Loucy (cell line): ENCODE measurements around the gene MZF1.

ENCODE experiments used
- H2AFZ ChIP-seq: fragments of 200-600 bp; sonication (generic); 2 replicates; pipeline ENCODE4 v1.6.0; 2016; ENCODE audit warnings: antibody characterized with exemption, mild to moderate bottlenecking, low read length, moderate library complexity
- H3F3A ChIP-seq: fragments of 200-600 bp; 2 replicates; pipeline ENCODE4 v1.6.0; 2016; ENCODE audit warnings: antibody characterized with exemption, low read depth, mild to moderate bottlenecking
- H3K27me3 ChIP-seq: fragments of 200-600 bp; sonication (generic); 2 replicates; pipeline ENCODE4 v1.6.1; 2014; ENCODE audit warnings: low read length, mild to moderate bottlenecking; ENCODE audit not compliant: insufficient read depth, poor library complexity, severe bottlenecking
- H3K36me3 ChIP-seq: fragments of 200-600 bp; sonication (generic); 2 replicates; pipeline ENCODE4 v1.6.1; 2016; ENCODE audit warnings: low read length; ENCODE audit not compliant: insufficient read depth
- H3K4me1 ChIP-seq: fragments of 200-600 bp; sonication (generic); 2 replicates; pipeline ENCODE4 v1.5.1; 2014; ENCODE audit warnings: low read length, mild to moderate bottlenecking; ENCODE audit not compliant: insufficient read depth, poor library complexity, severe bottlenecking
- H3K4me2 ChIP-seq: fragments of 200-600 bp; sonication (generic); 2 replicates; pipeline ENCODE4 v1.6.0; 2014; ENCODE audit warnings: antibody characterized with exemption, low read length, low read depth, mild to moderate bottlenecking; ENCODE audit not compliant: poor library complexity, severe bottlenecking
- H3K4me3 ChIP-seq: fragments of 200-600 bp; sonication (generic); 2 replicates; pipeline ENCODE4 v1.5.1; 2014; ENCODE audit warnings: low read length, mild to moderate bottlenecking, mixed read lengths; ENCODE audit not compliant: poor library complexity, severe bottlenecking
- H3K79me2 ChIP-seq: fragments of 200-600 bp; sonication (generic); 2 replicates; pipeline ENCODE4 v1.6.1; 2014; ENCODE audit warnings: low read length; ENCODE audit not compliant: insufficient read depth
- H3K9ac ChIP-seq: fragments of 200-600 bp; sonication (generic); 2 replicates; pipeline ENCODE4 v1.6.0; 2014; ENCODE audit warnings: mild to moderate bottlenecking, low read depth, low read length, moderate library complexity; ENCODE audit not compliant: poor library complexity, severe bottlenecking
- H3K9me2 ChIP-seq: fragments of 200-600 bp; sonication (generic); replicated peaks from 2 replicates; pipeline ENCODE4 v1.6.1; 2016; ENCODE audit warnings: low read depth, low read length, mixed read lengths
- H3K9me3 ChIP-seq: fragments of 200-600 bp; sonication (generic); 2 replicates; pipeline ENCODE4 v1.6.1; 2014; ENCODE audit warnings: mild to moderate bottlenecking, antibody characterized with exemption, low read length, low read depth; ENCODE audit not compliant: insufficient read depth
- H4K20me1 ChIP-seq: fragments of 200-600 bp; sonication (generic); 2 replicates; pipeline ENCODE4 v1.6.0; 2014; ENCODE audit warnings: antibody characterized with exemption, low read length, mild to moderate bottlenecking; ENCODE audit not compliant: insufficient read depth, poor library complexity, severe bottlenecking
- CTCF ChIP-seq: fragments of 200-600 bp; sonication (generic); conservative IDR thresholded peaks from 2 replicates; pipeline ENCODE4 v1.5.1; 2014; ENCODE audit warnings: mild to moderate bottlenecking, antibody characterized with exemption, low read length
- EZH2phosphoT487 ChIP-seq: fragments of 200-600 bp; IDR thresholded peaks from 2 replicates; pipeline ENCODE4 v1.6.1; 2018; ENCODE audit warnings: antibody characterized with exemption, mild to moderate bottlenecking, moderate library complexity, borderline replicate concordance

MZF1 gene

GRCh38 chr19:58557221-58558065 is 15.7 kb downstream of the MZF1 start:
- Histone ChIP-seq H3K4me1 (peaks cover 42% of the 10 kb centered on the region), H3F3A (peaks cover 20% of the 10 kb centered on the region; the same call in 1 of the 2 replicates), H3K36me3 (peaks cover 15% of the 10 kb centered on the region; the same call in 1 of the 2 replicates), H3K79me2 (peaks cover 66% of the 10 kb centered on the region), H3K9me2 (no peaks in the 10 kb centered on the region), H3K9me3 (no peaks in the 10 kb centered on the region), H3K27me3 (no peaks in the 10 kb centered on the region), H3K9ac (peak overlapping the region; percentile 99), H4K20me1 (peaks cover 46% of the 10 kb centered on the region), H2AFZ (no peak overlapping the region), H3K4me3 (peak overlapping the region; percentile 90), H3K4me2 (peak overlapping the region; percentile 86)
- no peak for TF ChIP-seq EZH2phosphoT487
- no peak for TF ChIP-seq CTCF

DNA sequence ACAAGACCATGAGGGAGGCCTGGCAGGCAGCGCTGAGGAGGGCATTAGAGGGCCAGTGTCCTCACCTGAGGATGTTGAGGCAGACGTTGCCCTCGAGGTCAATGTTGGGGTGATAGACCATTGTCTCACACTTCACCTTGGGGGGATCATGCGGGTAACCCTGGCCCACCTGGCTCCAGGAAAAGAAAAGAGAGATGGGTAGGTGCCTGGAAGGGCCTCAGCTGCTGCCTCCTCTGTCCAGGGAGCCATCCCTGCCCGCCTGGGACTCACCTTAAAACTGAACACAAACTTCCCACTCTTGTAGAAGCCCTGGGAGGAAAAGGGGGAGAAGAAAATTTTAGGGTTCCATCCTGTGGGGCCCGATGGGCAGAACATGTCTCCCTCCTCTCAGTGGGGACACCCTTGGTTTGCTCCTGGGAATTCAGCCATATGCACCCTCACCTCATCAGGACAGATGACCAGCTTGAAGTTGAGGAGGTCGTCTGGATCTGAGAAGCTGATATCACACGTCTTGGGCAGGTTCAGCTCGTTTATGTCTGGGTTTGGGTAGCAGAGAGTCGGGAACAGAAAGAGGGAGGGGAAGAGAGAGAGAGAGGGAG is 16.4 kb downstream of the MZF1 start:
- H3F3A ChIP-seq = peaks cover 26% of the 10 kb centered on the region; the same call in 1 of the 2 replicates
- H3K4me2 ChIP-seq = peak overlapping the region; percentile 86
- no peaks in the 10 kb centered on the region for H3K9me2 ChIP-seq
- H3K9ac ChIP-seq = peak overlapping the region; percentile 99
- H3K36me3 ChIP-seq = peaks cover 22% of the 10 kb centered on the region; the same call in 1 of the 2 replicates
- no peak for TF ChIP-seq CTCF
- no peak for TF ChIP-seq EZH2phosphoT487
- H3K27me3 ChIP-seq = no peaks in the 10 kb centered on the region
- H4K20me1 ChIP-seq = peaks cover 52% of the 10 kb centered on the region
- H3K9me3 ChIP-seq = no peaks in the 10 kb centered on the region
- peaks cover 42% of the 10 kb centered on the region for H3K4me1 ChIP-seq
- peaks cover 73% of the 10 kb centered on the region for H3K79me2 ChIP-seq
- H3K4me3 ChIP-seq = peak overlapping the region; percentile 90
- no peak overlapping the region for H2AFZ ChIP-seq

DNA sequence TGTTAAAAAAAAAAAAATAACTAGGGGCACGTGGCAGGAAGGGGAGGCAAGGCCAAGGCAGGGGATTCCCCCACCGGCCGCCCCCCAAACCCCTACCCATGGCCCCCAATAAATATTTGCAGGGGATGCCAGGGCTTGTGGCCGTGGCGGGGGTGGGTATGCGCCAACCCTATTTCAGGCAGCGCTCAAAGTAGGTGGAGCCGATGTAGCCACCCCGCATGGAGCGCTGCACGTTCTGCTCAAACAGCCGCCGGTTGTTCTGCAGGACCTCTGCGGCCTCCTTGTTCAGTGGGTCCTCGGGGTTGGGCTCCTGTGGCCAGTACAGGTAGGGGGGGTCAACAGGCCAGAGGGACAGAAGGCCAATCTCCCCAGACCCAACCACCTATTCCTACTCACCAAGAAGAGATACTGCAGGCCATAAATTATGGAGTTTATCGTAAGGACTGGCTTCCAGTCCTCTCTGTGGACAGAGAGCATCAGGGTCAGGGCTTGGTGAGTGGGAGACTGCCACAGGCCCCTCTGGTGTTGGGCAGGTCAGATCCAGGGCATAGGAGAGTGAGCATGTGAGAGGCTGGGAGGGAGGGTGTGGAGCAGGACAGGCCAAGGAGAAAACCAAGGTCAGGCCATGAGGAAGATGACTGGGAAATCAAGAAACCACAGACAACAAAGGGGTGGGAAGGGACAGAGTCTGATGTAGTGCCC is 17.1 kb downstream of the MZF1 start:
- peaks cover 59% of the 10 kb centered on the region for H4K20me1 ChIP-seq
- H3K9ac ChIP-seq = peak overlapping the region; percentile 99
- no peak overlapping the region for H2AFZ ChIP-seq
- no peaks in the 10 kb centered on the region for H3K9me2 ChIP-seq
- H3K4me2 ChIP-seq = peak overlapping the region; percentile 86
- H3F3A ChIP-seq = peaks cover 26% of the 10 kb centered on the region; the same call in 1 of the 2 replicates
- H3K4me1 ChIP-seq = peaks cover 39% of the 10 kb centered on the region
- no peaks in the 10 kb centered on the region for H3K27me3 ChIP-seq
- no peaks in the 10 kb centered on the region for H3K9me3 ChIP-seq
- TF ChIP-seq EZH2phosphoT487 = no peak
- no peak for TF ChIP-seq CTCF
- peaks cover 28% of the 10 kb centered on the region; the same call in 1 of the 2 replicates for H3K36me3 ChIP-seq
- peaks cover 78% of the 10 kb centered on the region for H3K79me2 ChIP-seq
- H3K4me3 ChIP-seq = peak overlapping the region; percentile 90
